SK-N-SH treated with all-trans-retinoic acid at 6 μM for 48 hours (cell line): ENCODE data around the gene UCKL1.

ENCODE experiments used
- BACH2 ChIP-seq: fragments of 250-450 bp; sonication (Bioruptor Pico); IDR thresholded peaks from 2 replicates; pipeline ENCODE4 v1.9.0; 2021; ENCODE audit warnings: mild to moderate bottlenecking, borderline replicate concordance
- CSDC2 ChIP-seq: fragments of 250-450 bp; sonication (Bioruptor Pico); IDR thresholded peaks from 2 replicates; pipeline ENCODE4 v1.5.0; 2020; ENCODE audit warnings: mild to moderate bottlenecking, moderate library complexity
- ESRRG ChIP-seq: fragments of 250-450 bp; sonication (Bioruptor Pico); IDR thresholded peaks from 2 replicates; pipeline ENCODE4 v1.6.1; 2021; ENCODE audit warnings: mild to moderate bottlenecking
- PPARA ChIP-seq: fragments of 250-450 bp; sonication (Bioruptor Pico); IDR thresholded peaks from 2 replicates; pipeline ENCODE4 v1.5.0; 2020; ENCODE audit warnings: mild to moderate bottlenecking, borderline replicate concordance
- SNAI2 ChIP-seq: fragments of 250-450 bp; sonication (Bioruptor Pico); IDR thresholded peaks from 2 replicates; pipeline ENCODE4 v1.5.0; 2020; ENCODE audit warnings: mild to moderate bottlenecking, moderate library complexity
- ZNF8 ChIP-seq: fragments of 450-650 bp; formaldehyde crosslinking; IDR thresholded peaks from 2 replicates; pipeline ENCODE4 v1.5.0; 2020; ENCODE audit warnings: mild to moderate bottlenecking, moderate library complexity

DNA sequence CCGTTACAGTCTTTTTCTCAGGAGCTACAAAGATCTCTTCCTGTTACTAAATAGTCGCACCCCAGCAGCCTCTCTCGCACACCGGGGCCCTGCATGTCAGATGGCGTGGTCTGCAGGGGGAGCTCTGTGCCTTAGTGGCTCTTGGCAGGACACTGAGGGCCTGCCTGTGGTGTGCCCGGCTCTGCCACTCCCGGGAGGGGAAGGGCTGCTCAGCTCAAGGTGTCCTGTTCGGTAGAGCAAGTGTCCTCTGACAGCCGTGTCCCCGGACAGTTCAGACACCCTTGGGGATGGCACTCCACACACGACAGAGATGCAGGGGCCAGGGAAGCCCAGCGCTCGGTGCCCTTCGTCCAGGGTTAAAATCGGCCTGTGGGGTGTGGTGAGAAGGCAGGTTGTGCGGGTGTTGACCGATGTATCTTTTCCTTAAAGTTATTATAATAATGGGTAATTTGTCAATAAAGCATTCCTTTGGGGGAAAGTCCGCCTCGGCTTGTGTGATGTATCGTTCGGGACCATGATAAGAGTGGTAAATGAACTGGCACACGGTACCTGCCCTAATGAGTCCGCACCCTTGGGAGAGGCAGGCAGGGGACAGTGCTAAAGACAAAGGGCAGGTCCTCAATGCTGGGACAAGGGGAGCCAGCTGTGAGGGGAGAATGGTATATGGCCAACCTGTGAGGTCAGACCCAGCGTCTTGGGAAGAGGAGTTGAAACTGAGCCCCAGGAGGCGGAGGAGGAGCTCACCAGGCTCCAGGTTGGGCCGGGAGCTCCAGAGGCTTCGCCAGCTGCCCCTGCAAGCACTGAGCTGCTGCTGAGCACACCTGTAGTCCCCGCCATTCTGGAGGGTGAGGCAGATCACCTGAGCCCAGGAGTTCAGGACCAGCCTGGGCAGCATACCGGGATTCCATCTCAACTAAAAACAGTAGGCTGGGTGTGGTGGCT is 64.9 kb downstream of the UCKL1 start:
- TF ChIP-seq PPARA (CRISPR knock-in tag) (no peak), CSDC2 (CRISPR knock-in tag) (no peak), BACH2 (no peak), SNAI2 (CRISPR knock-in tag) (no peak), ZNF8 (no peak), ESRRG (CRISPR knock-in tag) (no peak)
